HG02798 (cell line): Measurements from ENCODE around the gene PLEKHS1.
A peak's percentile ranks its signal among the peaks of the same experiment; 100 is the strongest.
"Not testable (repeated sequence)": the region's sequence is repeated elsewhere in the genome, so short reads cannot be mapped to it uniquely, and the experiment has no call there.

Experiments
- ATAC-seq: cut with Tn5 transposase; IDR thresholded peaks from one replicate; pipeline ENCODE4 v1.9.1; 2021; ENCODE audit warnings: mild to moderate bottlenecking; ENCODE audit not compliant: unreplicated experiment, poor library complexity

The PLEKHS1 gene

GRCh38 chr10:113782986-113783704 lies 31.7 kb downstream of the PLEKHS1 start:
- ATAC-seq: no peak

DNA sequence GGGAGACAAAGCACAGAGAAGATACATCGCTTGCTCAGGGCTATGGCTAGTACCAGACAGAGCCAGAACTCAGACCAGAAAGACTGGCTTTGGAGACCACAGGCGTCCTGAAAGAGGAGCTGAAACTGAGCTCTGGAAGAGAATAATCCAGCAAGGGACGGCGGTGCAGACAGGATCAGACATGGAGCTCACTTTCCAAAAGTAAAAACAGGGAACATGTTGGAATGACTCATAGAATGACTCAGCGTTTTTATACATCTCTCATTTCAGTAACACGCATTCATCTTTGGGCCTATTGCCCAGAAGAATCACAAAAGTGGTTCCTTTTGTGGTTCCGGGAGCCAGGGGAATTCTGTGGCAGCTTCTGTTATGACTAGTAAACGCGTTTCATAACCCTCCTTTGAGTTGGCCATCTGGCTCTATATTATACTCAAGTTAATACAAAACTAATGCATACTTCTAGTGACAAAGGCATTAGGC lies 37.2 kb downstream of the PLEKHS1 start:
- peak; percentile 88 for ATAC-seq

DNA sequence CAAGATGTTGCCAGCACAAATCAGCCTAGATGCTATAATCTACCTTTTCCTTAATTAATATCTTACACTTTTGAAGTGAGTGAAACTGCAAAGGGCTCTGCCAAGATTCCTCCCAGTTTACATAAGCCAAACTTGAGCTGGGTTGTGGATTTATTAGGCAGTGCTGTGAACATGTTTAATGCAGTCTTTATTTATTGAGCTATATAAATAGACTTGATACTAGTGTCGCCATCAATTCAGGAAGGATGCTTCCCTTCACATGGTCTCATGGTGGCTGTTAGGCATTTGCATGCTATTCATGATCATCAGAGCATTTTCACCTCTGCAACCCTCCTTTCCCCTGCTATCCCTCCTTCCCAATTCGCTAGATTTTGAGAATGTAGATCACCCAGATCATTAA lies 40.2 kb downstream of the PLEKHS1 start:
- no peak for ATAC-seq

GRCh38 chr10:113801569-113801968 lies 50.1 kb downstream of the PLEKHS1 start:
- ATAC-seq: no peak

GRCh38 chr10:113802997-113803396 lies 51.5 kb downstream of the PLEKHS1 start:
- no peak for ATAC-seq

DNA sequence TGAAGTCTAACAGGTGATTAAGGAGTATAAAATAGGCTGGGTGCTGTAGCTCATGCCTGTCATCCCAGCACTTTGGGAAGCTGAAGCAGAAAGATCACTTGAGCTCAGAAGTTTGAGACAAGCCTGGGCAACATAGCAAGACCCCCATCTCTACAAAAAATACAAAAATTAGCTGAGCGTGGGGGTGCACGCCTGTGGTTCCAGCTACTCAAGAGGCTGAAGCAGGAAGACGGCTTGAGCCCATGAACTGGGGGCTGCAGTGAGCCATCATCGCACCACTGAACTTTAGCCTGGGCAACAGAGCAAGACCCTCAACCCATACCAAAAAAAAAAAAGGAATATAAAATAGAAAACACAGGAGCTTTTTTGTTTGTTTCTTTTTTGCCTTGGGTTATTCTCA lies 55.0 kb downstream of the PLEKHS1 start:
- no peak for ATAC-seq

DNA sequence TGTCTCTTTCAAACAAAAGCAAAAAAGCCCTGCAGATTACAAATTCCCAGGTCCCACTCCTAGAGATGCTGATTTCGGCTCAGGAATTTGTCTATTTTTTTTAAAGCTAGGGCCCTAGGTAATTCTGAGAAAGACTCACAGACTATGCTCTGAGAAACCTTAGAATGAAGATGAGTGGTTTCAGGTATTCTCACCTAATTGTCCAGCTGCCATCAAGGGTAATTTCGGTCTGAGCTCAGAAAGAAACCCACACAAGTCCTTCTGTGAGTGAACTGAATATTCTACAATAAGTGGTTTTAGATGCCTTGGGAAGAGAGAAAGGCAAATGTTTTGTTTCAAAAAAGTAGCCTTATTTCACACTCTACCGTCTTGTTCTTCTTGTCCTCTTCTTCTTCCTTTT lies 56.7 kb downstream of the PLEKHS1 start:
- peak; percentile 57 for ATAC-seq

DNA sequence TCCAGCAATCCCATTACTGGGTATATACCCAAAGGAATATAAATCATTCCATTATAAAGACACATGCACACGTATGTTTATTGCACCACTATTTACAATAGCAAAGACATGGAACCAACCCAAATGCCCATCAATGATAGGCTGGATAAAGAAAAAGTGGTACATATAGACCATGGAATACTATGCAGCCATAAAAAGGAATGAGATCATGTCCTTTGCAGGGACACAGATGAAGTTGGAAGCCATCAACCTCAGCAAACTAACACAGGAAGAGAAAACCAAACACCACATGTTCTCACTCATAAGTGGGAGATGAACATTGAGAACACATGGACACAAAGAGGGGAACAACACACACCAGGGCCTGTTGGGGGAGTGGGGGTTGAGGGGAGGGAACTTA lies 63.2 kb downstream of the PLEKHS1 start:
- ATAC-seq: not testable (repeated sequence)

DNA sequence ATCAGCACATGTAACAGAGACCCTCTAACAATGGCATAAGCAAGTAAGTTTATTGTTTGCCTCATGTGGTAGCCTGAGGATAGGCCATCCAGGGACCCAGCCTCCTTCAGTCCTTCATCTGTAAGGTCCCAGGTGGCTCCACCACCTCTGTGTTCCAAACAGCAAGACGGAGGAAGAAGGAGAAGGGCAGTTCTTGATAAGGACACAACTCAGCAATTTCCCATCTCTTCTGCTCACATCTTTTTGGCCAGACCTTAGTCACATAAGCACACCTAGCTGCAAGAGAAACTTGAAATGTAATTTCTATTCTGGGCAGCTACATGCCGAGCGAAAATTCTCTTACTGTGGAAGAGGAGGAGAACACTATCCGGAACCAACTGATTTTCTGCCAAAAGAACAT lies 68.5 kb downstream of the PLEKHS1 start:
- ATAC-seq: no peak

GRCh38 chr10:113820507-113820906 lies 69.0 kb downstream of the PLEKHS1 start:
- ATAC-seq: no peak

- ATAC-seq: not testable (repeated sequence)
Measured at GRCh38 chr10:113821306-113821705, 69.8 kb downstream of the PLEKHS1 start.

DNA sequence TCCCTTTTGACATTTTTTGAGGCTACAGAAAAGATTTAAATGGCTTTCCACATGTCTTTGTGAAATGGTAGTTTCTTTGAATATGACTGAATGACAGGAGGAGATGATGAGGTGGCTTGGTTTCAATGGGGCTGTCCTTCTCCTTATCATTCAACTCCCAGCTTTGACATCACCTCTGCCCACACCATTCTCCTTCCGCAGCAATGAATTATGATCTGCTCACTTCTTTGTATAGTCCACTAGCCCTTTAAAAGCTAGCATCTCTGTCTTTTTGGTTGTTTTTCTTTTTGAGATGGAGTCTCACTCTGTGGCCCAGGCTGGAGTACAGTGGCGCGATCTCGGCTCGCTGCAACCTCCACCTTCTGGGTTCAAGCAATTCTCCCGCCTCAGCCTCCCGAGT lies 70.7 kb downstream of the PLEKHS1 start:
- ATAC-seq: no peak

GRCh38 chr10:113823389-113823788 lies 71.9 kb downstream of the PLEKHS1 start:
- no peak for ATAC-seq

DNA sequence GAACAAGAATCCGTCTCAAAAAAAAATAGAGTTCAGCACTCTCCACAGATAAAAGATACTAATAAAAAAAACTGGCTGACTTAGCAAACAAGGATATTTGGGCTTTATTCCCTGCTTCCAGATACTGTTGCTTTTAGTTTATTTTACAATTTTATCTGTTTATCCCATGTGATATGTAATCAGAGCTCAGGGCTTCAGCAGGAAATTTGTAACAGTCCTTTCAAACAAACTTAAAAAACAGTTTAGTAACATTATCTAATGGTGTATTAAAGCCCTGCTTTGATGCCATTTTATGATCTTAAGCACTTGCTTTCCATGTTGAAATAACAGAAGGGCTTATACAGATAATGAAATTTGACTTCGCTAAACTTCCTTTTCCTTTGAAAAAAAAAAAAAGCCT lies 74.3 kb downstream of the PLEKHS1 start:
- ATAC-seq: no peak

GRCh38 chr10:113828567-113828966 lies 77.1 kb downstream of the PLEKHS1 start:
- not testable (repeated sequence) for ATAC-seq
